ENCODE measurements around the gene POLR2F.

GRCh38 chr22:37924386-37925065 lies 29.0 kb upstream of the POLR2F start:
- TF ChIP-seq CTCF (IDR thresholded peaks at IDR 0.05) (no peak), POLR2A (IDR thresholded peaks at IDR 0.05) (no peak)

Data from lower leg skin (tissue), 3 donors.